ENCODE data around the gene VPS50.

GRCh38 chr7:93231259-93231658 is 907 bp upstream of the VPS50 start:
- TF ChIP-seq CTCF (IDR thresholded peaks at IDR 0.05 in 4 of 5, conservative IDR thresholded peaks at IDR 0.05 in 1 of 5), result no peak
- TF ChIP-seq POLR2A (IDR thresholded peaks at IDR 0.05), result no peak

Data from gastrocnemius medialis (tissue), 4 donors.